NCI-H1105 (cell line): ENCODE data around the gene MOGAT1.
"Not testable (repeated sequence)": the region's sequence is repeated elsewhere in the genome, so short reads cannot be mapped to it uniquely, and the experiment has no call there.

ENCODE experiments used
- DNase-seq: peaks from one replicate; lab custom pipeline; 2025; lab: John Stamatoyannopoulos, UW

The MOGAT1 gene

DNA sequence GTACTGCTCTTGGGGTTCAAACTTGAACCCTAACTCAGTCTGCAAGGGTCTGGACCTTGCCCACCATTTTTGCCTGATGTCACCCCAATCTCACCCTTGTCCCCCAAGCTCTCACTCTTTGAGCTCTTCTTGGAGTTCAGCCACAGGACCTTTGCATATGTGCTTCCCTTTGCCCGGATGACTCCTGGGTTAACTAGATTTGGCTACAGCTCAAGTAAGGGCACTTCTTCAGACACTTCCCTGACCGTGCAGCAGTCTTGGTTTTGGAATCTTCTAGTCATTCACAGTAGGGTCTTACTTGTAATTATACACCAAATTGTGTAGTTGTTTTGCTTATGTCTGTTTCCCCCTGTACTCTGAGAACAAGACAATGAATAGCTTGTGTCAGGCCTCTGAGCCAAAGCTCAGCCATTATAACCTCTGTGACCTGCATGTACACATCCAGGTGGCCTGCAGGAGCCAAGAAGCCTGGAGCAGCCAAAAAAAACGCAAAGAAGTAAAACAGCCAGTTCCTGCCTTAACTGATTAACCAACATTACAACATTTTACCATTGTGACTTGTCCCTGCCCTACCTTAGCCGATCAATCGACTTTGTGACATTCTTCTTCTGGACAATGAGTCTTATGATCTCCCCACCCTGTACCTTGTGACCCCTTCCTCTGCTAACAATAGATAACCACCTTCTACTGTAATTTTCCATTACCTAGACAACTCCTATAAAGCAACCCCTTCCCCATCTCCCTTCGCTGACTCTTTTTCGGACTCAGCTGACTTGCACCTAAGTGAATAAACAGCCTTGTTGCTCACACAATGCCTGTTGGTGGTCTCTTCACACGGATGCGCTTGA lies 1.0 kb upstream of the MOGAT1 start:
- DNase-seq: no peak

DNA sequence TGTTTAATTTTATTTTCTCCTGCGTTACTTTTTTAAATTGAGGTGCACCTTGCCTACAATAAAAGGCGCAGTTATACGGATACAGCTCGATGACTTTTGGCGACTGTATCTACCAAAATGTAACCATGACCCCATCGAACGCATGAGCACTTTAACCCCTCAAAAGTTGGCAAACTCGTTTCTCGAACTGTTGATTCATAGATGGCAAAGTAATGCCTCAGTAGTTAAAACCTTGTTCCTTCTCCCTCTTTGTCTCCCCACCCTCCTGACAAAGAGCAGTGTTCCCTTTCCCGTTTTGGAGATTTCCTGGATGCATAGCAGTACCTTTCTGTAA lies 577 bp downstream of the MOGAT1 start:
- no peak for DNase-seq

DNA sequence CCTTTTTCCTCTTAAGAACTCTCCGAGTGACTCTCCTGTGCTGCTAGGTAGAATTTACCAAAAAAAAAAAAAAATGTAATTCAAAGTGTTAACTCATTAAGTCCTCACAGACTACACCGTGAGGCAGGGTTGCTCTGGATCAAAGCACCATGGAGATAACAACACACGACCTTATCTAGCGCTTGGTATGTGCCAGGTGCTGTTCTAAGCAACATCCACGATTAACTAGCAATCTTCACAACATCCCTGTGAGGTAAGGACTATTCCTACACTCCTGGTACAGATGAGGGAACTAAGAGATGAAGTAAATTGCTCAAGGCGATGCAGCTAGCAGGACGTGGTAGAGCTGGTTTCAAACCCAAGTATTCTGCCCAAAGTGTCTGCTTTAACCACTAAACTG lies 1.8 kb downstream of the MOGAT1 start:
- no peak for DNase-seq

GRCh38 chr2:222673883-222674282 lies 2.4 kb downstream of the MOGAT1 start:
- no peak for DNase-seq

DNA sequence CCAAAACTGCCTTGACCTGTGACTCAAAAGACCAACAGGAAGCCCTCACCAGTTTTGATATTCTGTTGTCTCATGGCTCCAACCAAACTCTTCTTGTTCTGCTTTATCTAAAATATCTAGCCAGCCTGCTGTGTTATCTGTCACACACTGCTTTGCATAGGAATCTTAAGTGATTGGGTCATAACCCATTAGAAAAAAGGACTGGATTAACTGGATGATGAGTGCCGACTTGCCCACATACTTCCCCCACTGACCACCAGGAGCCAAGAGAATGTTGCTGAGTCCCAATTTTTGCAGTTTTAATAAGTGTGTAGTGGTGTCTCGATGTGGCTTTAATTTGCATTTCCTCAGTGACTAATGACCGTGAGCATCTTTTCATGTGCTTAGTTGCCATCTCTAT lies 6.5 kb downstream of the MOGAT1 start:
- no peak for DNase-seq

- DNase-seq: no peak
Measured at GRCh38 chr2:222683805-222684204, 12.3 kb downstream of the MOGAT1 start.

DNA sequence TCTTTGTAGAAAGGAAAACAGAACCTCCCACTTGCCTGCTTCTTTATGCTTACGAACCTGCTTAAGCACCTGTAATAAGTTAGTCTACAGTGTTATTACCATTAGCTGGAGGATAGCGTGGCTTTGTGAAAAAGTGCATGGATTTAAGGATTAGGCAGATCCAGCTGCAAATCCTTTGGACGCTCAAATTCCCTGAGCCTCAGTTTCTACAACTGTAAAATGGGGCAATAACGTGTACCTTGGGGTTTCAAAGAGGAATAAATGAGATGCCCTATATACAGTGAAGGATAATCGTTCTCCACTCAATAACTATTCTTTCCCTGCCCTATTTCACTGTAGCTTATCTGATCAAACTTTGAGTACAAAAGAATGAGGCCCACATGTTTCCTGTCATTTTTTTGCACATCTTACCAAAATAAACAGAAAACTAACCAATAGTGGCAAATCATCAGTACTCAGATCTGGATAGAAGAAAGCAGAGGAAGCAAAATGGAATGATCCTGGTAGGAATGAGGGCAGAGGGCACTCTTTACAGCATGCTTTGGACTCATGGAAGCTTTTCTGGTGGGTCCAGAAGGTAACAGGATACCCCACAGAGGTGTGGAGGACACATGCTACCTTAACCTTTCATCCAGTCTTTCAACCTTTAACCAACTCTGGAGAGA lies 14.8 kb downstream of the MOGAT1 start:
- no peak for DNase-seq

DNA sequence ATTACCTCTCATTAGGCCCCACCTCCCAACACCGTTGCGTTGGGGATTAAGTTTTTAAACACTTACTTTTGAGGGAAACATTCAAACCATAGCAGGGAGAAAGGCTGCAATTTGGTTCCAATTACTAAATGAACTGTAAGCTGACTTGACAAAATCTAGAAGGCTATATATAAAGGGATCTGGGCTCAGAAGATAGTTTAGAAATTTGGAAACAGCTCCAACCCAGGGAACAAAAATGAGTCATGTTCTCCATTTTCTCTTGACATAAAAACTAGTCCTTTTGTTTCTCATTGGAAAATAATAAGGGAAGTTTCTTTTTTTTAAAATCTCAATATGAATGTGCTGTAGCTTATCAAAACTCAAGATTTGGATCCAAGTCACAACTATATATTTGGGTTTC lies 17.5 kb downstream of the MOGAT1 start:
- DNase-seq: no peak

- DNase-seq: no peak
Measured at GRCh38 chr2:222689322-222689721, 17.9 kb downstream of the MOGAT1 start.

GRCh38 chr2:222690564-222691200 lies 19.2 kb downstream of the MOGAT1 start:
- DNase-seq: peak; percentile 40

DNA sequence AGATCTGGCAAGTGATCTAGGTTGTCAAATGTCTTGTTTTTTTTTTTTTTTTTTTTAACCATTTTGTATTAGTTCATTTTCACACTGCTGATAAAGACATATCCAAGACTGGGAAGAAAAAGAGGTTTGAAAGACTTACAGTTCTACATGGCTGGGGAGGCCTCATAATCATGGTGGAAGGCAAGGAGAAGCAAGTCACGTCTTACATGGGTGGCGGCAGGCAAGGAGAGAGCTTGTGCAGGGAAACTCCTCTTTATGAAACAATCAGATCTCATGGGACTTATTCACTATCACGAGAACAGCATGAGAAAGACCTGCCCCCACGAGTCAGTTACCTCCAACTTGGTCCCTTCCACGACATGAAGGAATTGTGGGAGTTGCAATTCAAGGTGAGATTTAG lies 22.0 kb downstream of the MOGAT1 start:
- DNase-seq: not testable (repeated sequence)

DNA sequence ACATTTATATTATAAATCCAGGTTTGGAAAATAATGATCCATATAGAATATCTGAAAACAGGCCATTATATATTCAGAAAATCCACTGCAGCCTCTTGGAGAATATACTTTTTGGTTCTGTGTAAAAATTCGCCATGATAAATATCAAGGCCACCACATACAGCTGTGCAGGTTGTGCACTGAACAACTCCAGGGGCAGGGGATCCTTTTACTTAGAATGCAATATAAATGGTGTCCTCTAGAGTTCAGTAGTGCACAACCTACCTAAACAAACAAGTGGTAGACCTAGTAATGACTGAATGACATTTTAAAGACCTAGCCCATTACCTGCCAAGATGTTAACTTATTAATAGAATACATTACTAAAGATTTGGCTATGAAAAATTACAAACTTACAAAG lies 22.4 kb downstream of the MOGAT1 start:
- no peak for DNase-seq

DNA sequence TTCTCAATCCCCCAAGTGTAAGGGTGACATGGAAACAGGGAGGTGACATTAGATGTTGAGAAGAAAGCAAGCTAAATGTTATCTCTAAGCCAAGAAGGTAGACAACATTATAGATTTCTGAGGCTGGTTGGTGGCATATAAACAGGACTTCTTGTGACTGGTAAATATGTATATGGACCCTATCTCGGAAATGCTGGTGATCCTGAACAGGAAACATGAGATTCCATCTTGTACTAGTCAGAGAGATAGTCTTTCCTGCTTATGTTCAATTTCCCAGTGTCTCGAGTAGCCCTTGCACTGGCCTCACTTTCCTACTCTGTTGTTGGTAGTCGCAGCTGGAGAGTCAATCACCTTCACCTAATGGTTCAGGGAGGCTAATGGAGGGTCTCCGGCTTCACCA lies 26.8 kb downstream of the MOGAT1 start:
- no peak for DNase-seq

GRCh38 chr2:222701233-222701632 lies 29.8 kb downstream of the MOGAT1 start:
- no peak for DNase-seq

DNA sequence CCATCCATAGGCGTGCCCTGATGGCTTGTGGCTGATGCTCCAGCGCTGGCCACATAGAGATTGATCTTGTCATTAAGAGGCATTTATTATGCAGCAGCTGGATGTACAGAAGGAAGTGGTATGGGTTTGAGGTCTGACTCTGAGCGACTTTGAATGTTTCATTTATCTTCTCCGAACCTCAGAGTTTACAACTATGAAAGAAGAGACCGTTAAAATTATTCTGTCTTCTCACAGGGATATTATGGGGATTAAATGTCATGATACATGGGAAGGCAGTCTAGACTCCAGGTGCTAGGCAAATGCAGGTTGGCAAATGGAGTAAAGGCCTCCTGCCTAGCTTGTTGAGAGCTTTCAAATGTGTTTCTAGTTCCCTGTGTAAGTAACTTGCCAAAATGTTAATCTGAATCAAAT lies 30.3 kb downstream of the MOGAT1 start:
- no peak for DNase-seq

- no peak for DNase-seq
Measured at GRCh38 chr2:222703091-222703490, 31.6 kb downstream of the MOGAT1 start.

DNA sequence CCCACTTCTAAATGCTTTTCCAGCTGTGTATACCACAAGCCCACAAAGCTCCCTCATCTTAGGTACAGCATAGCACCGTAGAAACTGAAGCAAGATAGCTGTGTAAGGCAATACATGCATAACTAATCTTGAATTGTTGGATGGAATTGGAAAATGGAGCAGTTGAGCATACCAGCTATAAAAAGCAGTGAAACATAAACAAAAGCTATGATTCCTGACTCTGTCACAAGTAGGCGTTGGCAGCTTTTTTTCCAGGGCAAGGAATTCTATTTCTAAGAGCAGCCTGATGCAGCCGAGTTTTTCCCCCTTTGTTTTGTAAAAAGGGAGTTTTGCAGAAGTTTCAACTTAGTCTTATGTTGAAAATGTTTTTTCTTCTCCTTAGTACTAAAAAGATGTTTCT lies 32.4 kb downstream of the MOGAT1 start:
- no peak for DNase-seq

- DNase-seq: no peak
Measured at GRCh38 chr2:222706616-222707015, 35.2 kb downstream of the MOGAT1 start.

DNA sequence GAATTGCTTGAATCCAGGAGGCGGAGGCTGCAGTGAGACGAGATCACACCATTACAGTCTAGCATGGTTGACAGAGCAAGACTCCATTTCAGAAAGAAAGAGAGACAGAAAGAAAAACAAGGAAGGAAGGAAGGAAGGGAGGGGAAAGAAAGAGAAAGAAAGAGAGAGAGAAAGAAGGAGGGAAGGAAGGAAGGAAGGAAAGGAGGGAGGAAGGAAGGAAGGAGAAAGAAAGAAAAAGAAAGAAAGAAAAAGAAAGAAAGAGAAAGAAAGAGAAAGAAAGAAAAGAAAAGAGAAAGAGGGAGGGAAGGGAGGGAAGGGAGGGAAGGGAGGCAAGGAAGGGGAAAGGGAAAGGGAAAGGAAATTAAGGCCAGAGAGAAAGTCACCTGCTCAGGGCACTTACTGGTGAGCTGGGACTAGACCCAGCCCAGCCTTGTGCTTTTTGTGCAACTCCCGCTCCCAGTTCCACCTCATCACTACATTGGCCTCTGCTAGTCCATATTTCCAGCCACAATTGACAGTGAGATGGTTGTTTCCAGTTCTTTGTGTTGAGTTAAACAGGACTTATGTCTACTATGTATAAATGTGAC lies 35.7 kb downstream of the MOGAT1 start:
- DNase-seq: no peak

GRCh38 chr2:222707689-222708273 lies 36.3 kb downstream of the MOGAT1 start:
- no peak for DNase-seq

- no peak for DNase-seq
Measured at GRCh38 chr2:222708274-222708710, 36.8 kb downstream of the MOGAT1 start.

DNA sequence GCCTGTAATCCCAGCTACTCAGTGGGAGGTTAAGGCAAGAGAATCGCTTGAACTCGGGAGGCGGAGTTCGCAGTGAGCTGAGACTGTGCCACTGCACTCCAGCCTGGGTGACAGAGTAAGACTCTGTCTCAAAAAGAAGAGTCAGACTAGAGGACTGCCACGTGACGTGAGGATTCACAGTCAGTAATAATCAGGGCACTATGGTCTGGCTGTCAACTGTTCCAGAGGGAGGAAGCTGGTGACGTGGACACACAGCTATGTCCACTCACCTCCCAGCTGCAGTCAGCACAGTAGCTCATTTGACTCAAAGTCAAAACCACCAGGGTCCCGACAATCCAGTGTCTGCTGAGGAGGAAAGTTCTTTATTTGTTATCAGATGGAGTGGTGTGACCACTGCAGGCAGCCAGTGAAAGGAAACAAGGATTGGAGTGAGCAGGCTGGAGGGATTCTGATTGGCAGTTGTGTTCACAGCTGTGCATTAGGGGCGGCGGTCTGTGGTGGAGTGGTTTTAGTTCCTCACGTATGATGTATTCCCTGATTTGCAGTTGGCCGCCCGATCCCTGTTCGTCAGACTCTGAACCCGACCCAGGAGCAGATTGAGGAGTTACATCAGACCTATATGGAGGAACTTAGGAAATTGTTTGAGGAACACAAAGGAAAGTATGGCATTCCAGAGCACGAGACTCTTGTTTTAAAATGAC lies 37.9 kb downstream of the MOGAT1 start:
- DNase-seq: no peak
